HG03280 (cell line): ENCODE data around the gene C1orf159.
"Not testable (repeated sequence)": the region's sequence is repeated elsewhere in the genome, so short reads cannot be mapped to it uniquely, and the experiment has no call there.

Source experiments
- ATAC-seq: cut with Tn5 transposase; IDR thresholded peaks from one replicate; pipeline ENCODE4 v1.9.1; 2021; ENCODE audit warnings: mild to moderate bottlenecking, moderate library complexity; ENCODE audit not compliant: unreplicated experiment

C1orf159 gene

DNA sequence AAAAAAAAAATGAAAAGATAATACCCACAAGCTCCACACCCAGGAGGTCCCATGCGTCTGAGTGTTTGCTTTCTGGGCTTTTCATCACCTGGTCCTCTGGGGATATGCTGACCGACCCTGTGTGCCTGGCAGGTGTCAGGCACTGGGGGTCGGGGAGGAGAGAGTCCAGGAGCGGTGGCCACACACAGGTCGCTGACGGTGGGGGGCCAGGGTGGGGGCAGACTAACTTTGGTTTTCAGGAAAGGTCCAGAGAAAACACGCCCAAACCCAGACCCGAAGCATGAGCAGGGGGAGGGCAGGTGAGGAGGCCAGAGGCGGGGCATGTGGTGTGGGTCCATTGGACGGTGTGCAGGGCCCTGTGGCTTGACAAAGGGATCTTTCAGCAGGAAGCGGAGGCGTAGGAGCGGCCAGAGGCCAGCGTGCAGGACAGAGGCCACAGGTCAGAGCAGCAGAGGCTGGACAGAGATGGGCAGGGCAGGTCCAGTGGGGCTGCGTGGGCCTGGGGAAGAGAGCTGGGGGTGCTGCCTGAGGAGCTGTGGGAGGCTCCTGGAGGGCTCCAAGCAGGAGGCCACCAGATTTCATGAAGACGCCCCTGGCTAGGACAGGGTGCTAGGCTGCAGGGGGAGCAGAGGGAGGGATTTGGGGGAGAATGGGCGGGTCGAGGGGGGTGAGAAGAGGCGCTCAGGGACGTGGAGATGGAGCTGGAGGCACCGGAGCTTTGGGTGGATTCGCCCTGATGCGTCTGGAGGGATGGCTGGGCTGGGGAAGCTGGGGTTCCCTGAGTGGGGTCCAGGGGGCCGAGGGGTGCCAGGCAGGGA lies 57.6 kb downstream of the C1orf159 start:
- ATAC-seq = no peak

DNA sequence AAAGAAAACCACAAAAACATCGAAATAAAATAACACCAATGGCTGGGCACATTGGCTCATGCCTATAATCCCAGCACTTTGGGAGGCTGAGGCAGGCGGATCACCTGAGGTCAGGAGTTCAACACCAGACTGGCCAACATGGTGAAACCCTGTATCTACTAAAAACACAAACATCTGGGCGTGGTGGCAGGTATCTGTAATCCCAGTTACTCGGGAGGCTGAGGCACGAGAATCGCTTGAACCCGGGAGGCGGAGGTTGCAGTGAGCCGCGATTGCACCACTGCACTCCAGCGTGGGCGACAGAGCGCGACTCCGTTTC lies 58.2 kb downstream of the C1orf159 start:
- not testable (repeated sequence) for ATAC-seq

DNA sequence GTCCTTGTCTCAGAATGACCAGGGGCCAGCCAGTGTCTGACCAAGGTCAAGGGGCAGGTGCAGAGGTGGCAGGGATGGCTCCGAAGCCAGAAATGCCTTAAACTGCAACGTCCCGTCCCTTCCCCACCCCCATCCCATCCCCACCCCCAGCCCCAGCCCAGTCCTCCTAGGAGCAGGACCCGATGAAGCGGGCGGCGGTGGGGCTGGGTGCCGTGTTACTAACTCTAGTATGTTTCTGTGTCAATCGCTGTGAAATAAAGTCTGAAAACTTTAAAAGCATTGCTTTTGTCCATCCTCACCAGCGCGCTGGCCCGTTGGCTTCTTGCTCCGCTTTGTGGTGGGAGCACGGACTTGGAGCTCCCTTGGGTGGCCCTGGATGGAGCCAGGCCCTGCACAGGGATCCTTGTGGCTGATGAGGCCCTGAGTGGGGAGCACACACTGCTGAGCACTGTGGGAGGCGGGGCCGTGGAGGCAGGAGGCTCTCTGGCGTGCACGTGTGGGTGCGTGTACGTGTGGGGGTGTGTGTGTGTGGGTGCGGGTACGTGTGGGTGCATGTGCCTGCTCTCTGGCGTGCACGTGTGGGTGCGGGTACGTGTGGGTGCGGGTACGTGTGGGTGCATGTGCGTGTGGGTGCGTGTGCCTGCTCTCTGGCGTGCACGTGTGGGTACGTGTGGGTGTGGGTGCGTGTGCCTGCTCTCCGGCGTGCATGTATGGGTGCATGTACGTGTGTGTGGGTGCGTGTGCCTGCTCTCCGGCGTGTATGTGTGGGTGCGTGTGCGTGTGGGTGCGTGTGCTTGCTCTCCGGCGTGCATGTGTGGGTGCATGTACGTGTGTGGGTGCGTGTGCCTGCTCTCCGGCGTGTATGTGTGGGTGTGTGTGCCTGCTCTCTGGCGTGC lies 59.8 kb downstream of the C1orf159 start:
- ATAC-seq = no peak

DNA sequence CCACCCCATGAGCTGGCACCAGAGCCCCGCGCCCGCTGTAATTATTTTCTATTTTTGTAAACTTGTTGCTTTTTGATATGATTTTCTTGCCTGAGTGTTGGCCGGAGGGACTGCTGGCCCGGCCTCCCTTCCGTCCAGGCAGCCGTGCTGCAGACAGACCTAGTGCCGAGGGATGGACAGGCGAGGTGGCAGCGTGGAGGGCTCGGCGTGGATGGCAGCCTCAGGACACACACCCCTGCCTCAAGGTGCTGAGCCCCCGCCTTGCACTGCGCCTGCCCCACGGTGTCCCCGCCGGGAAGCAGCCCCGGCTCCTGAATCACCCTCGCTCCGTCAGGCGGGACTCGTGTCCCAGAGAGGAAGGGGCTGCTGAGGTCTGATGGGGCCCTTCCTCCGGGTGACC lies 60.9 kb downstream of the C1orf159 start:
- ATAC-seq = no peak

DNA sequence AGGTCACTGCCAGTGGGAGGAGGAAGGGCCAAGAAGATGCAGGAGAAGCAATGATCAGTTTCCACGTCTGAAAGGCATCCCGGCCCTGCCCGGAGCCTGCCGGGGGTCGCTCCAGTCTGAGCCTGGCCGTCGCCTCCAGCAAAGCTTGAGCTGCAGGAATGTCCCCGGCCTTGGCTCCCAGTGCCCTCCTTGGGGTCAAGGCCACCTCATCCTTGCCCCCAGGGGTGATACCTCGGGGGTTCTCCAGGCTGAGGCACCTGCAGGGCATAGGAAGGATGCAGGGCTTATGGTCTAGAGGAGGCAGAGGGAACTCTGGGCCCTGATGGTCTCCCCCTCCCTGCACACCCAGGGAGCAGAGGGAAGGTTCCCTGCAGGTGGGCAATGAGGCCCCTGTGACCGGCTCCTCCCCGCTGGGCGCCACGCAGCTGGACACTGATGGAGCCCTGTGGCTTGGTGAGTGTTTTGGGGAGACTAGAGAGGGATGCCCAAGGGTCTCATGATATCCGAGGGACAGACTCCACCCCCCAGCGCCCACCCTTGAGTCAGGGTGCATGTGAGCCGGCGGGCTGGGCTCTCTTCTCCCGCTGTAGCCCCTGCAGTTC lies 61.7 kb downstream of the C1orf159 start:
- no peak for ATAC-seq

DNA sequence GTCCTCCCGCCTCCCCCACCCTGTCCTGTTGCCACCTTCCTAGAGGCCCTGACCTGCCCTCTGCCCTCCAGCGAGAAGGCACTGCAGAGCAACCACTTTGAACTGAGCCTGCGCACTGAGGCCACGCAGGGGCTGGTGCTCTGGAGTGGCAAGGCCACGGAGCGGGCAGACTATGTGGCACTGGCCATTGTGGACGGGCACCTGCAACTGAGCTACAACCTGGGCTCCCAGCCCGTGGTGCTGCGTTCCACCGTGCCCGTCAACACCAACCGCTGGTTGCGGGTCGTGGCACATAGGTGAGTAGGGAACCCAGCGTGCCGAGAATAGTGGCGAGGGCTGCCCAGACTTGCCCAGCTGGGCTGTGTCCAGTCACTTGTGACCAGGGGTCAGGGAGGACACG lies 62.2 kb downstream of the C1orf159 start:
- ATAC-seq = no peak

DNA sequence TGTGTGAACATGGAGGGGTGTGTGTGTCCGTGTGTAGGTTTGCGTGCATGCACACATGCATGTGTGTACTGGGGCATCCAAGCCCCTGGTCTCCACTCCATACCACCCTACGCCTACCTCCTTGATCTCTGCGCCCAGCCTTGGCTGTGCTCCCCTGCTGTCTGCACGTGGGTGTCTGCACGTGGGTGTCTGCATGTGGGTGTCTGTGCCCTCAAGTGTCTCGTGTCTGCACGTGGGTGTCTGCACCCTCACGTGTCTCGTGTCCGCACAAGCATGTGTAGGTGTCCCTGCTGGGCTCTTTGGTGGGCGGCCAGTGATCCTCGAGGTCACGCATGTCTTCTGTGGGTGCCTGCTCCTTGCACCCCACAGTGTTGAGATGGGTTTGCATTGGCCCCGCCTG lies 62.9 kb downstream of the C1orf159 start:
- no peak for ATAC-seq

DNA sequence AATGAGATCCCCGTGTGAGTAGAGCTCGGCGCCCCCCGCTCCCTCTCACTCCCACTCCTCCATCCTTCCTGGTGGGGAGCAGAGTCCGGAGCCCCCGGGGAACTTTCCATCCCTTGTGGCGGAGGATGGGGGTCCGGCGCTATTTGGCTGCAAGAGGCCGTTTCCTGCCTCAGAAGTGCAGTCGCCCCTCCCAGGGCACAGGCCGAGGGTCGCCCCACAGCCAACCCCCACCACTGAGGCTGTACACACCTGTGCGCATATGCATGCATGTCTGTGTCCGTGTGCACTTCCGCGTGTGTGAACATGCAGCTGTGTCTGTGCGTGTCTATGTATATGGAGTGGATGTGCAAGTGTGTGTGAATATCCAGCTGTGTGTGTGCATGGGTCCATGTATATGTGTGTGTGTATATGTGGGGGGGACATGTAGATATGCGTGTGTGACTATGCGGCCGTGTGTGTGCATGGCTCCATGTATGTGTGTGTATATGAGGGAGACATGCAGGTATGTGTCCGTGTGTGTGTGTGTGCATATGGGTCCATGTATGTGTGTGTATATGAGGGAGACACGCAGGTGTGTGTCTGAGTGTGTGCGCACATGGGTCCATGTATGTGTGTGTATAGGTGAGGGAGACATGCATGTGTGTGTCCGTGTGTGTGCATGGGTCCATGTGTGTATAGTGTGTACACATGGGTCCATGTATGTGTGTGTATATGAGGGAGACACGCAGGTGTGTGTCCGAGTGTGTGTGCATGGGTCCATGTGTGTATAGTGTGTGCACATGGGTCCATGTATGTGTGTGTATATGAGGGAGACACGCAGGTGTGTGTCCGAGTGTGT lies 63.7 kb downstream of the C1orf159 start:
- no peak for ATAC-seq

DNA sequence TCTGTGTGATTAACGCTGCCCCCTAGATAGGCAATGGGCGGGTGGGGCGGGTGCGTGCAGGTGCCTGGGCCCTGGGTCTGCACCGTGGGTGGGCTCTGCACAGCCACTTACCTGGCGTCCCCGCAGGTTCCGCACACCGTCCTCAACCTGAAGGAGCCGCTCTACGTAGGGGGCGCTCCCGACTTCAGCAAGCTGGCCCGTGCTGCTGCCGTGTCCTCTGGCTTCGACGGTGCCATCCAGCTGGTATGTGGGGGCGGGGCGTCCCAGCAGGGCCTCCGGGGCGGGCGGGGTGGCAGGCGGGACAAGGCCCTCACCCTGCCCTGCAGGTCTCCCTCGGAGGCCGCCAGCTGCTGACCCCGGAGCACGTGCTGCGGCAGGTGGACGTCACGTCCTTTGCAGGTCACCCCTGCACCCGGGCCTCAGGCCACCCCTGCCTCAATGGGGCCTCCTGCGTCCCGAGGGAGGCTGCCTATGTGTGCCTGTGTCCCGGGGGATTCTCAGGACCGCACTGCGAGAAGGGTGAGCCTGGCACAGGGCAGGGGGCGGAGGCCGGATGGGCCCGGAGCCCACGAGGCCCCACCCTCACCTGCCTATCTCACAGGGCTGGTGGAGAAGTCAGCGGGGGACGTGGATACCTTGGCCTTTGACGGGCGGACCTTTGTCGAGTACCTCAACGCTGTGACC lies 64.6 kb downstream of the C1orf159 start:
- ATAC-seq = no peak

DNA sequence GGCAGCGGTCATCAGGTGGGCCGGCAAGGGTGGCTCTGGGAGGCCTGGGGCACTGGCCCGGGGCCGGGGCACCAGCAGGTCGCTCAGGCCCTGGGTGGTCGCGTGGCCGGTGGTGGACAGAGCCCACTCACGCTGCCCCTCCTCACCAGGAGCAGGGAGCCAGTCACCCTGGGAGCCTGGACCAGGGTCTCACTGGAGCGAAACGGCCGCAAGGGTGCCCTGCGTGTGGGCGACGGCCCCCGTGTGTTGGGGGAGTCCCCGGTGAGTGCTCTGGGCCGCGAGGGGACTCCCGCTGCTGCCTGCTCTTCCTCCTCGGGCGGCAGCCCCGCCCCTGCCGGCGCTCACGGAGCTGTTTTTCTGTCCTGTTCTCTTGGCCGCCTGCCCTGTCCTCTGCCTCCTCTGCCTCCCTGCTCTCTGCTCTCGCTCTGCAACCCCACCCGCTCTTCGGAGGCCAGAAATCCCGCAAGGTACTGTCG lies 65.3 kb downstream of the C1orf159 start:
- ATAC-seq = no peak

DNA sequence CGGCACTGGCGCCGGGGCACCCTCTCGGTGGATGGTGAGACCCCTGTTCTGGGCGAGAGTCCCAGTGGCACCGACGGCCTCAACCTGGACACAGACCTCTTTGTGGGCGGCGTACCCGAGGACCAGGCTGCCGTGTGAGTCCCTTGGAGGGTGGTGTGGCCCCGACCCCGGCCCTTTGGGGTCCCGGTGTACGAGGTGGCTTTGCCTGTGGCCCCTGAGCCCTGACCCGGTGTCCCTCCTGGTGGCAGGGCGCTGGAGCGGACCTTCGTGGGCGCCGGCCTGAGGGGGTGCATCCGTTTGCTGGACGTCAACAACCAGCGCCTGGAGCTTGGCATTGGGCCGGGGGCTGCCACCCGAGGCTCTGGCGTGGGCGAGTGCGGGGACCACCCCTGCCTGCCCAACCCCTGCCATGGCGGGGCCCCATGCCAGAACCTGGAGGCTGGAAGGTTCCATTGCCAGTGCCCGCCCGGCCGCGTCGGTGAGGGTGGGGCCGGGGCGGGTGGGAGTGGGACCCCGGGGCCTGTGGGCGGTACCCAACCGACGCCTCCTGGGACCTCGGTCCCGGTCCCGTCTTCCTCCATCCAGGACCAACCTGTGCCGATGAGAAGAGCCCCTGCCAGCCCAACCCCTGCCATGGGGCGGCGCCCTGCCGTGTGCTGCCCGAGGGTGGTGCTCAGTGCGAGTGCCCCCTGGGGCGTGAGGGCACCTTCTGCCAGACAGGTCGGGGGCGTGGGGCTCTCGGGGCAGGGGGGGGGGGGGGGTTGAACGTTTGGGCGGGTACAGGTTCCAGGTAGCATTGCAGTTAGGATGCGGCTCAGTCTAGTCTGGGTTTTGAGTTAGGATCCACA lies 66.3 kb downstream of the C1orf159 start:
- no peak for ATAC-seq

DNA sequence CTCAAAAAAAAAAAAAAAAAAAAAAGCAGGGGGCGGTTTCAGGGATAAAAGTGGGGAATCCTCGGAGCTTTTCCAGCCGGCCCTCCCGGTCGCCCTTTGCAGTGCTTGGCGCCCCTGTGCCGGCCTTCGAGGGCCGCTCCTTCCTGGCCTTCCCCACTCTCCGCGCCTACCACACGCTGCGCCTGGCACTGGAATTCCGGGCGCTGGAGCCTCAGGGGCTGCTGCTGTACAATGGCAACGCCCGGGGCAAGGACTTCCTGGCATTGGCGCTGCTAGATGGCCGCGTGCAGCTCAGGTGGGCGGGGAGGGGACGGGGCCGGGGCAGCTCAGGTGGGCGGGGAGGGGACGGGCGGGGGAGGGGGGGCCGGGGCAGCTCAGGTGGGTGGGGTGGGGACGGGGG lies 67.1 kb downstream of the C1orf159 start:
- ATAC-seq = no peak

DNA sequence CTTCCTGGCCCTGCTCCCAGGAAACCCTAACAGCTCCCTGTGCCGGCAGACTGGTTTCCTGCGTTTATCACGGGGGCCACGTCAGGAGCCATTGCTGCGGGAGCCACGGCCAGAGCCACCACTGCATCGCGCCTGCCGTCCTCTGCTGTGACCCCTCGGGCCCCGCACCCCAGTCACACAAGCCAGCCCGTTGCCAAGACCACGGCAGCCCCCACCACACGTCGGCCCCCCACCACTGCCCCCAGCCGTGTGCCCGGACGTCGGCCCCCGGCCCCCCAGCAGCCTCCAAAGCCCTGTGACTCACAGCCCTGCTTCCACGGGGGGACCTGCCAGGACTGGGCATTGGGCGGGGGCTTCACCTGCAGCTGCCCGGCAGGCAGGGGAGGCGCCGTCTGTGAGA lies 67.9 kb downstream of the C1orf159 start:
- no peak for ATAC-seq

DNA sequence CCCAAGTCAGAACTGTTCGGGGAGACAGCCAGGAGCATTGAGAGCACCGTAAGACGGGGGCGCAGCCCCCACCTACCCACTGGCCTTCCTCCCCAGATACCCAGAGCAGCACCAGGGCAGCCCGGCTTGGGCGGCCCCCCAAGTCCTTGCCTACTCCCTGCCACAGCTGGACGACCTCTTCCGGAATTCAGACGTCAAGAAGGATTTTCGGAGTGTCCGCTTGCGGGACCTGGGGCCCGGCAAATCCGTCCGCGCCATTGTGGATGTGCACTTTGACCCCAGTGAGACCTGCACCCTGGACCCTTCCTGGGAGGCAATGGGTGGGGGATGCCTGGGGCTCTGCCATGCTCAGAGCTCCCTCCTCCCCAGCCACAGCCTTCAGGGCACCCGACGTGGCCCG lies 68.5 kb downstream of the C1orf159 start:
- ATAC-seq = no peak

DNA sequence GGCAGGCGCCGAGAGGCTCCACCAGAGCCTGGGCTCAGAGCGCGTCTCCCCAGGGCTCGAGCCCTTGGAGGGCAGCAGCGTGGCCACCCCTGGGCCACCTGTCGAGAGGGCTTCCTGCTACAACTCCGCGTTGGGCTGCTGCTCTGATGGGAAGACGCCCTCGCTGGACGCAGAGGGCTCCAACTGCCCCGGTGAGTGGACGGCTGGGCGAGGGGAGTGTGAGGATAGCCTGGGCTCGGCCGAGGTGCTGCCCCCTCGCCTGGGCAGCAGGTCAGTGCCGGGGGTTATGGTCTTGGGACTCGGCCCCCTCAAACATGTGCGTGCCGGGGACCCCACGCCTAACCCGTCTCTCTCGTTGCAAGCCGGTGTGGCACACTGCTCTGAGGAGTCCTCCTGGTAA lies 69.1 kb downstream of the C1orf159 start:
- no peak for ATAC-seq

DNA sequence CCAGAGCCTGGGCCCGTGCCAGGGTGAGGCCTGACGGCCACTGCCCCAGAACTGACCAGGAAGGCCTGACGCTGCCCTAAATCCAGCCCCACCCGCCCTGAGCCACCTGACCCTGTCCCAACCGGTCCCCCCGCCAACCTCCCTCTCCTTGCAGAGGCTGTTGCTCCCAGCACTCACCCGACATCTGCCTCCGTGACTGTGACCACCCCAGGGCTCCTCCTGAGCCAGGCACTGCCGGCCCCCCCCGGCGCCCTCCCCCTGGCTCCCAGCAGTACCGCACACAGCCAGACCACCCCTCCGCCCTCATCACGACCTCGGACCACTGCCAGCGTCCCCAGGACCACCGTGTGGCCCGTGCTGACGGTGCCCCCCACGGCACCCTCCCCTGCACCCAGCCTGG lies 69.6 kb downstream of the C1orf159 start:
- no peak for ATAC-seq

DNA sequence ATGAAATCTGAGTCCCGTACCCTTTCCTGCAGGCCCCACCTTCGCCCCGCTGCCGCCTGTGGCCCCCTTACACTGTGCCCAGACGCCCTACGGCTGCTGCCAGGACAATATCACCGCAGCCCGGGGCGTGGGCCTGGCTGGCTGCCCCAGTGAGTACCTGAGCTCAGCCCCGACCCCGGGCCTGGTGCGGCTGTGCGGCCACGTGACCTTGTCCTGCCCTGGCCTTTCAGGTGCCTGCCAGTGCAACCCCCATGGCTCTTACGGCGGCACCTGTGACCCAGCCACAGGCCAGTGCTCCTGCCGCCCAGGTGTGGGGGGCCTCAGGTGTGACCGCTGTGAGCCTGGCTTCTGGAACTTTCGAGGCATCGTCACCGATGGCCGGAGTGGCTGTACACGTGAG lies 70.8 kb downstream of the C1orf159 start:
- ATAC-seq = no peak

DNA sequence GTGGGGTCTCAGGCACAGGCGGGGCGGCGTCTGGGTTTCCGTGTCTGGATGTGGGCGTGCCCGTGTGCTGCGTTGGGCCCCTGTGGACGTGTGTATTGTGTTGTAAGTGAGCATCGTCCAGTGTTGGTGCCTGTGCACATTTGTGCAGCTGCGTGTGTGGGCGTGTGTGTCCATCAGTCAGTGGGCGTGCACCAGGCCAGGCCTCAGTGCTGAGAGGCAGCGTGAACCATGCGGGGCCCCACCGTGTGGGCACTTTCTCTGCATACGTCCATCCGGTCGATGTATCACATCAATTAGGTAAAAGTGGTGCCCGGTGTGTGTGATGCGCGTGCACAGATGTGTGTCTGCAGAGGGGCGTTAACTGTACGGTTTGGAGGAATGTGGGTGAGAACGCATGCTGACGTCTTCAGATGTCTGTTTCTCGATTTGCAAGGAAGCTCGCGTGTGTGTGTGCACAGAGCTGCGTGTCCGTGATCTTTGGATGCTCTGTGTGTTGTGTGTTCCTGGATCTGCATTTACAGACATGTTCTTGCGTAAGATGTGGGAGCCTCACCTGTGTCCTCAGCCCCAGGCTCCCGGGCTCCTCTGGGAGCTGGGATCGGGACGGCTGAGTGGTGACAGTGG lies 71.3 kb downstream of the C1orf159 start:
- no peak for ATAC-seq

DNA sequence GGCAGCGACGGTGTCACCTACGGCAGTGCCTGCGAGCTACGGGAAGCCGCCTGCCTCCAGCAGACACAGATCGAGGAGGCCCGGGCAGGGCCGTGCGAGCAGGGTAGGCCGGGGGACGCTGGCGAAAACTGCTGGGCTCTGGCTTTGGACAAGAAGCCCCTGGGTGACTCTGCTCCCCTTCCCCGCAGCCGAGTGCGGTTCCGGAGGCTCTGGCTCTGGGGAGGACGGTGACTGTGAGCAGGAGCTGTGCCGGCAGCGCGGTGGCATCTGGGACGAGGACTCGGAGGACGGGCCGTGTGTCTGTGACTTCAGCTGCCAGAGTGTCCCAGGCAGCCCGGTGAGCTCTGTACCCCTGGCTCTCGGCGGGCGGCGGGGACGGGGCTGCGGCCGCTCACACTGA lies 72.0 kb downstream of the C1orf159 start:
- no peak for ATAC-seq
